Myometrial cell (primary cell): ENCODE measurements around the gene CD101. TPM values are rescaled to one million over a fixed set of nuclear protein-coding genes. Genes with fewer than 3 reads are reported as not detected.

Experiments
- total RNA-seq: library from RNA; depleted of rRNA; stranded (reverse); fragments of >200 nt; gene quantifications from 2 replicates; pipeline ENCODE4 v1.2.3, GENCODE V29; 2015

CD101 gene
- total RNA-seq: not detected in 2 replicates

GRCh38 chr1:117001254-117001927 is at the start of gene CD101:
TSS of gene CD101 (plus strand) at chr1:117001760. CDS start at chr1:117001818, 58 bp downstream.

GRCh38 chr1:117059678-117060440 is 58.3 kb downstream of the CD101 start, which contains the start of gene TTF2:
TSS of gene TTF2 (plus strand) at chr1:117060326. CDS start at chr1:117060347, 21 bp downstream.

Other genes starting within 250 kb of the CD101 start
- gene CD2, start 247.3 kb upstream of the CD101 start, total RNA-seq: not detected in 2 replicates
- gene PTGFRN, start 91.8 kb upstream of the CD101 start, total RNA-seq: 4.6 and 5.8 TPM in 2 replicates
- 8.4 and 10.3 TPM in 2 replicates for gene TTF2, start 58.6 kb downstream of the CD101 start, total RNA-seq
- gene TRIM45, start 120.0 kb downstream of the CD101 start, total RNA-seq: 1.4 and 2.5 TPM in 2 replicates
- gene VTCN1, start 209.2 kb downstream of the CD101 start, total RNA-seq: not detected in 2 replicates